NCI-H2081 treated with DMSO at 0.1 percent for 48 hours (cell line): ENCODE data around the gene CBARP.
A peak's percentile ranks its signal among the peaks of the same experiment; 100 is the strongest.

Experiments used
- DNase-seq: peaks from one replicate; lab custom pipeline; 2025; lab: John Stamatoyannopoulos, UW

Gene CBARP, protein sequence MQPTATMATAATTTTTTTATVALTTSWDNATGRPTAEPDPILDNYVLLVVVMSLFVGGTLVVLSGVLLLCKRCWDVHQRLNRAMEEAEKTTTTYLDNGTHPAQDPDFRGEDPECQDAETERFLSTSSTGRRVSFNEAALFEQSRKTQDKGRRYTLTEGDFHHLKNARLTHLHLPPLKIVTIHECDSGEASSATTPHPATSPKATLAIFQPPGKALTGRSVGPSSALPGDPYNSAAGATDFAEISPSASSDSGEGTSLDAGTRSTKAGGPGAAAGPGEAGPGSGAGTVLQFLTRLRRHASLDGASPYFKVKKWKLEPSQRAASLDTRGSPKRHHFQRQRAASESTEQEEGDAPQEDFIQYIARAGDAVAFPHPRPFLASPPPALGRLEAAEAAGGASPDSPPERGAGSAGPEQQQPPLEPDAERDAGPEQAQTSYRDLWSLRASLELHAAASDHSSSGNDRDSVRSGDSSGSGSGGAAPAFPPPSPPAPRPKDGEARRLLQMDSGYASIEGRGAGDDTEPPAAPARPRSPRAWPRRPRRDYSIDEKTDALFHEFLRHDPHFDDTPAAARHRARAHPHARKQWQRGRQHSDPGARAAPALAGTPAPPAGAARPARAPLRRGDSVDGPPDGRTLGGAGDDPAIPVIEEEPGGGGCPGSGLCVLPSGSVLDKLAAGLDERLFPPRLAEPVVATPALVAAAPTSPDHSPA

DNA sequence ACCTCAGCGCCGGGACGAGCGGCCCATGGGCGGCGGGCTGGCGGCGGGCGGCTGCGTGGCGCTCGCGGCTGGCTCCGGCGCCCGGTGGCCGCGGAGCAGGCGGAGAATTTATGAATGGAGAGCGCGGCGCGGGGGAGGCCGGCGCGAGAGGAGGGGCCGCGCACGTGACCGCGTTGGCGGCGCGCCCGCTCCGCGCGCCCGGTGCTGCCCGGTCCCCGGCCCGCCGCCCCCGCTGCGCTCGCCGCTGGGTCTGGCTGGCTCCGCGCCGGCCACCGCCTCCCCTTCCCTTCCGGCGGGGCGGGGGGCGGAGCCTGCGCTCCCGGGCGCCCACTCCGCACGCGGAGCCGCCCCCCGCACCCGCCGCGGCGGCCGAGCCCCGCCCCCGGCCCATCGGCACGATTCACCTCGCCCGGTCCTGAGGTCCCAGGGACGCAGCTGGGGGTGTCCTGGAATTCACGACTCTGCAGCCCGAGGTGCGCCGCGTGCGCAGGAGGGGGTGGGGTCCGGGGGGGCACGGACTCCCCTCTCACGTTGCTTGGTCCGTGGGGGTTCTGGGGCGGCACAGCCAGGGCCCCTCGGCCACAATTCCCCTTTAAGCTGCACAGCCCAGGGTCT, at the start of gene CBARP:
Gene CBARP, minus strand, starts transcription at position 252 of the 615 bp plus-strand sequence. CDS start 1,905 bp downstream, outside the sequence.
- no peak for DNase-seq

DNA sequence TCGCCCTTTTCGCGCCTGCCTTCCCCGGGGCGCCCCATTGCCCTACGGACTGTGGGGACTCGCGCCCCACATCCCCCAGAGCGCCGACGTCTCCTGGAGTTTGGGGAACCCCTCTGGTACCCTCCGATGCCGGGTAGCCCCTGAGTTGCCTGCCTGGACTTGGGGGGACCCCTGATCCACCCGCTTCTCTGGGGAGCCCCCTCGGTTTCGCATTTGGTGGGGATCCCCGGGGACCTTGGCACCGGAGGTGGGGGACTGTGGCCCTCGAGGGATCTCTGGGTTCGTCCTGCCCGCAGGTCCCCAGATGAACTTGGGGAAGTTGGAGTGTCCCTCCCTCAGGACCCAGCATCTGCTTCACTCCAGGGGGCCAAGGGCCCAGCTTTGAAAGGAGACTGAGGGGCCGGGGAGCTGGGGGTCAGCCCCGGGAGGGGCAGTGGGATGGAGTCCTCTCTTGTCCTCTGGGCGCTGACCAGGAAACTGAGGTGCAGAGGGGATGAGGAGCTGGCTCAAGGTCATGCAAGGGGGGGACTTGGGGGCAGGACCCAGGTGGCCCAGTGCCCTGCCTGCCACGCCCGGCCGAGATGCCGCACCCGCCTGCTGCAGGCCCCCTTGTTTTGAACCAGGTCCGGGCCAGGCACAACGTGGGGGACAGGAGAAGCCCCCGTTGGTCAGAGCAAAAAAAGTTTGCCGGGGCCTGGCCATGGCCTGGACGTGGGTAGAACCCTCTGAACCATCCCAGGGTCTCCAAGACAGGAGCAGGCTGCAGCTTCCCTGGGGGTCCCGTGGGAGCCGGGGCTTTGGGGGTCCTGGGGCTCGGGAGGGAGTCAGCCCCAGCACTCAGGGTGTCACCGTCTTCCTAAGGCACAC, 48.9 kb upstream of the CBARP start:
- DNase-seq = no peak

DNA sequence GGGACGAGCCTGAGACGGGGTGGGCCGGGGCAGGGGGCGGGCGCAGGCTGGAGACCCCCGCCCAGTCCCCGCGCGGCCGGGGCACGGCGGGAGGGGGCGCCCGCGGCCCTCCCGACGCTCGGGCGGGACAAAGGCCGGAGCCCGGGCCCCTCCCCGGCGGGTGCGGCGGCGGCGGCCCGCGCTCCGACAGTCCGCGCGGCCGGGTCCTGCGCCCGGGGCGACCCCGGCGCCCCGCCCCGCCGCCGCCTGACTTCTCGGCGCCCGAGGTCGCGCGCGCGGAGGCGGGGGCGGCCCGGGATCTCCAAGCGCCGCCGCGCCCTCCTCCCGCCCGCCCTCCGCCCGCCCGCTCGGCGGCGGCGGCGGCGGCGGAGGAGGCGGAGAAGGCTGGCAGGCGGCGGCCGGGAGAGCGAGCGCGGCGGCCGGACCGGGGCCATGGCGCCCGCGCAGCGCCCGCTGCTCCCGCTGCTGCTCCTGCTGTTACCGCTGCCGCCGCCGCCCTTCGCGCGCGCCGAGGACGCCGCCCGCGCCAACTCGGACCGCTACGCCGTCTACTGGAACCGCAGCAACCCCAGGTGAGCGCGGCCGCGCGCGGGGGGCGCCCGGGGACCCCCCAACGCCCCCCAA, 48.0 kb upstream of the CBARP start, which contains the start of gene EFNA2:
Gene EFNA2, plus strand, starts transcription at position 137 of the 624 bp plus-strand sequence. Its CDS starts 296 bp downstream, at position 433.
- no peak for DNase-seq

DNA sequence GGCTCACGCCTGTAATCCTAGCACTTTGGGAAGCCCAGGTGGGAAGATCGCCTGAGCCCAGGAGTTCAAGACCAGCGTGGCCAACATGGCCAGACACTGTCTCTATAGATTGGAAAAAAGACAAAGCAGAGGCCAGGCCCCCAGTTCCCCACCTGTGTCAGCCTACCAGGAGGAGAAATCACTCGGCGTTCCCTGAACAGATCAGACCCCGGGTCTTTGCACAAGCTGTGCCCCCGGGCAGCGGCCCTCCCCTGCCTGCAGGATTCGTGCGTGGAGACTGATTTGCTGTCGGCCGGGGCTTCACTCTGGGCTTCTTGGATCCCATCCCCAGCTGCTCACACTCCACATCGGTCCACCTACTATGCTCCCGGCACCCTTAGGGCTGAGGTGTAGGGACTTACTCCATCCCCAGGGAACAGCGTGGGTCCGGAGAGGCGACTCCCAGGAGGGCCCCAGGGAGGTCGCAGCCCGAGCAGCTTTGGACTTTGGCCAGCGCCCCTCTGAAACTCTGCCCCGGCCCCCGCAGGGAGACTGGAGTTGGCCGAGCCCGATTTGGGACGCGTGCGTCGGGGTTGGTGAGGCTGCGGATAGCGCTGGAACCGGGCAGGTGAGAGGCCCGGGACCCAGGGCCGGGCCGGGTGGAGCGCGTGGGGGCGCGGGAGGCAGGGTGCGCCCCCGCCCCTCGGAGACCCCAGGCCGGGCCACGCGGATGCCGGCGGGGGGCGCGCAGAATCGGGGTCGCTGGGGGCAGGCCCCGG, 47.4 kb upstream of the CBARP start:
- DNase-seq = no peak

DNA sequence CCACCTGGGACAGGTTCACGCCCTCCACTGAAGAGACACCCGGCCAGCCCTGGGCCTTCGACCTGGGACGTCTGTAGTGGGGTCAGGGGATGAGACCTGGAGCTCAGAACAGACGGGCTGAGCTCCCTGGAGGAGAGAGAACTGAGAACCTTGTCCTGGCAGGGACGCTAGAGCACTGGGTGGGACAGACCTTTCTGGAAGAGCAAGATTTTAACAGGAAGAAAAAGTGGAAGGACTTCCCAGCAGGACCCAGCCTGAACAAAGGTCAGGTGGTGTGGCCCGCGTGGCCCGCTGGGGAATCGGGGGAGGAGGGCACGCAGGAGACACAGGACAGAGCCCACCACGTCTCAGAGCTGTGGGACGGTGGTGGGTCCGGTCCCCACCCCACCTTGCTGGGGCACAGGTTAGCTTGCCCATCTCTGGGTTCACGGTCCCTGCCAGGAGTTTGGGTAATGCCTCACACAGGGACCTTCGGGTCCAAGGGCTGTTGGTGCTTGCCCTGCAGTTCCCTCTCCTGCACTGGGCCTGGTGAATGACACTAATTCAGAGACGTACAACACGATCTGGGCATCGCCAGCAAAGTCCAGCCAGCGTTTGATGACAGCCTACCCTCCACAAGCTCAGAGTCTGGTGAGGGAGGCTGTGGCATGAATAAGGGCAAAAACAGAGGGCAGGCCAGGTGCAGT, 46.6 kb upstream of the CBARP start:
- DNase-seq = no peak

DNA sequence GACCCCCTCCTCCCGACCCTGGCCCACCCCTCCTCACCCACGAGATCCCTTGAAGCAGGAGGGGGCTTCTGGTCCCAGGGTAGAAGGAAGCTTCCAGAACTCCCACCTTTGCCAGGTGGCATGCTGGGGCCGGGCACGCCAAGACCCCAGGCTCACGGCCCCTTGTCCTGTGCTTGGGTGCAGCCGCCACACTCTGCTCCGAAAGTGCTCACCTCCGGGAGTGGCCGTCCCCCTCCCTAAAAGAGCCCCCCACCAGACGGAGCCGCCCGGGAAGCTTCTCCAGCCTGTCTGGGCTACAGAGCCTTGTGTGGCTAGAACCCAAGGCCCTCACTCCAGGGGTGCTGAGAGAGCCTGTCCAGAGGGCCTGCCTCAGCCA, 46.1 kb upstream of the CBARP start:
- no peak for DNase-seq

DNA sequence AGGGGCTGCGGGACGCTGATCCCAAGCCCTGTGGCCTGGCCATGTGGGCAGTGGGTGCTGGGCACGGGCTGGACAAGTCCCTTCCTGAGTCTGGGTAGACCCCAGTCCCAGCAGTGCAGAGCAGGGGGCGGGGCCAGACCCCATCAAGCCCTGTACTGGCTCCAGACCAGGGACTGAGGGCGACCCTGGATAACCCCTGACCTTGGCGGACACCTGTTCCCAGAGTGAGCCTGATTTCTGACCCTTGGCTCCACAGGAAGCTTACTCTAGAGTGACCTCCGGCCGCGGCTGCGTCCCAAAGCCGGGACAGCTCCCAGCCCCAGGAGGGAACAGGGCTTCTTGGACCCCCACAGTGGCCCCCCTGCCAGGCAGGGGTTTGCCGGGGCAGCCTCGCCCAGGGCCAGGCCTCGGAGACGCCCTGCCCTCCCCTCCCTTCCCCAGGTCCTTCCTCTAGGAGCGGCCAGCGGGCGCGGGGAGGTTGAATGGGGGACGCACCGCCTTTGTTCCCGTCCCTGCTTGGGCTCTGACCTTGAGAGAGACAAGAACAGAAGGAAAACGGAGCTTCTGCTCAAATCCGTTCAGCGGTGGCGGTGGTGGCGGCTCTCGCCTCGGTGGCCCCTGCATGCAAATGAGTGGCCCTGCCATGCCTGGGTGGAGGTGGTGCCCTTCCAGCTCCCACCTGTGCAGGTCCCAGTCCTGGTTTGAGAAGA, 45.6 kb upstream of the CBARP start:
- no peak for DNase-seq

DNA sequence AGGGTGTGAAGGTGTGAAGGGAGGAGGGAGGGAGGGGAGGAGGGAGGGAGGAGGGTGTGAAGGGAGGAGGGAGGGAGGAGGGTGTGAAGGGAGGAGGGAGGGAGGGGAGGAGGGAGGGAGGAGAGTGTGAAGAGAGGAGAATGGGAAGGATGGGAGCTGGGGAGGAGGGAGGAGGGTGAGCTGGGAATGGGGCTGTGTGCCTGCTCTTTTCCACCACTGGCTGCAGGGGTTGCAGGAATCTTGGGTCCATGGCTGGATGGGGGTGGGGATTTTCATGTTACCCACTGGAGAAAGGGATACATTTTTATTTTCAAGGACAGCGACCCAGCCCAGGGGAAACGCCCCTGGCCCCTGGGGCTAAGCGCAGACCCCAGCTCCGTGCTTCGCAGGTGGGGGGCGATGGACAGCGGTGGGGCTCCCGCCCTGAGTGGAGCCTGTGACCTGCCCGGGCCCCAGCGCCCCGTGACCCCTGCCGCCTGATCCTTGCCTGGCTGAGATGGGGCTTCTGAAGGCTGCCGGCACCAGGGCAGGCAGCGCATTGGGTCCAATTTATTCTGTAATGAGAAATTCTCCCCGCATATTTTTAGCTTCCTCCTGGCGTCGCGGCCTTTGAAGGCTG, 44.9 kb upstream of the CBARP start:
- no peak for DNase-seq

DNA sequence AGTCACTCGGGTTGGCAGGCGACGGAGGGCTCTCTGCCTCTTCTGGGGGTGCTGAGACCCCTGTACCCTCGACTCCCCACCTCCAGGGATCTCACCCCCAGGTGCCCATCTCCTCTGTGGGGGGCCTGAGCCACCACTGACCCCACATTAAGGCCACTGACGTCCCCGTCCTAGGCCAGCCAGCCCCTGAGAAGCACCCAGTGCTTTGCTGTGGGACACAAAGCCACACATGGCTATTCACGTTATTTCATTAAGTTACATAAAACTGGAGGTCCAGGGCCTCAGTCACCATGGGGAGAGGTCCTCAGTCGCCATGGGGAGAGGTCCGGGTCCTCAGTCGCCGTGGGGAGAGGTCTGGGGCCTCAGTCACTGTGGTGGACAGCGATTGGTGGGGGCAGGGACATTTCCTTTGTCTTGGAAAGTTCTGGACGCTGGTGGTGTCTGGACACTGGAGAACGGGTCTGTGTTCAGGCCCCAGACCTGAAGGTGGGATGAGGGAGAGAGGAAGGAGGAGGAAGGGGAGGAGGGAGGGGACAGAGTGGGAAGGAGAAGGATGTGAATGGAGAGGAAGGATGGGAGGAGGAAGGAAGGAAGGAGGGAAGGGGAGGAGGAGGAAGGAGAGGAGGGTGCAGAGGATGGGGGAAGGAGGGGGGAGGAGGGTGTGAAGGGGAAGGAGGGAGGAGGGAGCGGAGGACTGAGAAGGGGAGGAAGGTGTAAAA, 43.9 kb upstream of the CBARP start:
- DNase-seq = no peak

DNA sequence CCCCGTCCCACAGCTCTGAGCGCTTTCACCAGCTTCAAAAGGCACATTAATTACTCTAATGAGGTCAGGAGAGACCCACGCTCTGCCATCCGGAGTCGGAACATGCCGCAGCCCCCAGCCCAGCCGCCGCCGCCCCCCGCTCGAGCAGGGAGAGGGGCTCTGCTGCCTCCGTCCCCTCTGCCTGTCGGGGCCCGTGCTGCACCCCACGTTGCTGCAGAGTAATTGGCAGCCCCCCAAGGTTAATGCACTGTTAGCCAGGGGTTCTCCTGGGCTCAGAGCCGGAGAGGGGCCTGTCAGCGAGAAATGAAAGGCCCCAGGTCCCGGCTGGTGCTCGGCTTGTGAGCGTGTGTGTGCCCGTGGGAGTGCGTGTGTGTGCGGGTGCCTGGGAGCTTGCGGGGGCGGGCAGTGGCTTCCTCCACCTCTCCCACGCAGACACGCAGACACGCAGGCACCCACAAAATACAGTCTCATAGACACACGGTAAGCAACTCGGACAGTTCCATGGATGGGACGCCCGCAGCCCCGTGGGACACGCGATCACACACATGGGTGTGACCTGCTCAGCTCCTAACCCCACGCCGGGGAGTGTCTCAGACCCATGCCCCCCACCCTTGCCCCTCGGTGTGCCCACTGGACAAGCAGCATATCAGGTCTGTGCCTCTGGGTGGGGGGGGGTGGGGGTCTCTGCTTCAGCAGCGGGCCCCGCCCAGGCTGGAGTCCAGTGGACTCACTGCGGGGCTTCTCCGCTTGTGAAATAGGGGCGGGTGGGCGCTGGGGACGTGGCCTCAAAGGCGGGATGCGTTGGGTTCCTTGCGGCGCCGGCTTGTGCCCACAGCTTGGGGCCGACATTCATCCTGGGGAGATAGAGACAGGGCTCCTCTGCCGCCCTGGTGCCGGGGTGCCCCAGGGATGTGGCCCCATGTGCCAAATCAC, 43.1 kb upstream of the CBARP start:
- no peak for DNase-seq

DNA sequence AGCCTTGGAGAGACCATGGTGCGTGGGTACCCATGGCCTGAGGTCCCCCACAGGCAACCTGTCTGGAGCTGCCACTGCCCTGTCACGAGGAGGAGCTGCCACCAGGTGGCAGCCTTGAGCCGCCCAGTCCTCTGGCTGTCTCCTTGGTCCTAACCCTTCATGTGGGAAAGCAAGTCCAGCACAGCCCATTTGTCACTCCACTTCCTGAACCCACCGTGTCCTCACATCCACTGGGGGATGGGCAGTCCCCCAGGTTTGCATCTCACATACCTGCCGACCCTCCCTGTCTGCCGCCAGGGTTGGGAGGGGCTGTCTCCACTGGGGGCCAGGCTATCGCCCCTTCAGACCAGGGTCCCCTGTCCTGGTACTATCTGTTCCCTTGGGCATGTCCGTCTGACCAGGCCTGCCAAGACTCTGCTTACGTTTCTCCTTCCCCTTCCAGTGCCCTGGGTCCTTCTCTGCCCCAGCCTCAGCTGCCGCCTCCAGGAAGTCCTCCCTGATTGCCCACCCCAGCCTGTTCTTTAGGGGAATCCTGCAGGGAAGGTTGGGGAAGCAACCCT, 42.1 kb upstream of the CBARP start:
- peak; percentile 17 for DNase-seq

DNA sequence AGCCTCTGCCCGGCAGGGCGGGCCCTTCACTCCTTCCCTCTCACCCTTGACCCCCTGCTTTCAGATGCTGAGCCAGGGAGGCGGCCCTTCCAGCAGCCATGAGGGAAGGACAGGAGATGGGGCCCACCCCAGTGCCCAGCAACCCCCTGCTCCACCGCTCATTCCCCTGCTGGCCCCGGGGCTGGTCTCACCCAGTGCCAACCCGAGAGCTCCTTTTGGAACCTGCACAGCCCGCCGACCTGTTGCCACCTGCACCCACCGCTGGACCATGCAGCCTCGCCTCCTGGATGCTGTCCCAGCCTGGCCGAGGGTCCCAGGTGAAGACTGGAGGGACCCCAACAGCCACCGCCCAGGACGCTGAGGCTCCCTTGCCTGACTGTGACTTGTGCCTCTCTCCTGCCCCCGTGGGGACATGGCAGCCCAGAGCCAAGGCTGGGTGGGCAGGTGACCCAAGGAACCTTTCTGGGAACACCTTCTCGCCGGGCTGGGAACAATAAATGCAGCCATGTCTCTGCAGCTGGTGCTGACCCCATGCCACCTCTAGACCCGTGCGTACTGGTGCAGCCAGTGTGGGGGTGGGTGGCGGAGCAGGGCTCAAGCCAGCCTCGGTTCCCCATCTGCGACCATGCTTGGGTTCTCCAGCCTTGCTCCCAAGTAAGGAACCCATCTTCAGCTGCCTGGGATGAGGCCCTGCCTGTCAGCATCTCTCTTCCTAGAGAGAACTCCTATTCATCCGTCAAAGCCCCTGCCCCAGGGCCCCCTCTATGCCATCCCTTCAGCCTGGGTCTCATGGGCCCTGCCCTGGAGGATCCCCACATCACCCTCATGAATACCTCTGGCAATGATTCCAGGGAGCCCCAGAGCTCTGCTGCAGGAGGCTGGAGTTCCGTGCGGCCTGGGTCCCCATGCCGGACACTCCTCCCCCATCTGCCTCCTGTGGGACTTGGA, 41.2 kb upstream of the CBARP start:
- DNase-seq = no peak

DNA sequence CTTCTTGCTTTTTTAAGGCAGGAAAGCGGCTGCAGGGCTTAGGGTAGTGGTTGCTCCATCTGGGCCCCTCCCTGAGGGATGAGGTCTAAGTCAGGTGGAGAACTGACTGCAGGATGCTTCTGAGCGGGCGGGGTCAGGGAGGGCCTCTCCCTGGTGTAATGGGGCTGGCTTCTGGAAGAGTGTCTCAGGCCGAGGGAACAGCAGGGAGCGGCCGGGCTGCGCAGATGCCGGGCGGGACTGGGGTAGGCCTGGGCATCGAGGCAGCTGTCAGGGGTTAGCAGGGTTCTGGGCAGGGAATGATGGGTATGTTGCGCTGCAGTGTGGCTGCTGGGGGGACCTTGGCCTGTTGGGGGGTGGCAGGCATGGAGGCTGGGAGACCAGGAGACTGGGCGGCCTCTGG, 40.3 kb upstream of the CBARP start:
- DNase-seq = no peak

DNA sequence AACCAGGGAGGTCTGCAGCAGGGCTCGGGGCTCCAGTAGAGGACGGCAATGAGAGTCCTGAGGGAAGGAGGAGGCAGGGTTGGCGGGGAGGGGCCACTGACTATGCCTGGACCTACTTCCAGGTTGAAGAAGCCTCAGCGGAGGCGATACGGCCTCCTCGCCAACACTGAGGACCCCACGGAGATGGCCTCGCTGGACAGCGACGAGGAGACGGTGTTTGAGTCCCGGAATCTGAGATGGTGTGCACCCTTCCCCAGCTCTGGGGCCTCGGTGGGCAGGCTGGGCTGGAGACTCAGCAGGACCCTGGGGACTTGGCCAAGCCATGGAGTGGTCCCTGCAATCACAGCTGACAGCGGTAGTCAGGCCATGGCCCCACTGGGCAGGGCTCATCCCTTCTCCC, 39.3 kb upstream of the CBARP start:
- no peak for DNase-seq

DNA sequence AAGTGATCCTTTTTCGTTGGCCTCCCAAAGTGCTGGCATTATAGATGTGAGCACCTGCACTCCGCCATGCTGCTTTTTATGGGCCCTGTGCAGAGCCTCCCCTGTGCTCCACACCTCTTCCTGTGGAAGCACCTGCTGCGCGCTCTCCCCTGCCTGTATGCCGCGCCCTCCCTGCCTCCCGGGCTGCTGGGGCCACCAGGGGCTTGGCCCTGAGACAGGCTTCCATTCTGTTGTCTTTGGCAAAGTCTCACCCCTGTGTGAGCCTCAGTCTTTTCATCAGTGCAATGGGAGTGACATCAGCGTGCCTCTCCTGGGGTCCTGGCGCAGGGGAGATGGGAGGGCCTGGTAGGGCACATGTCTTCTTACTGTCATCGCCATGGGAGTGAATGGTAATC, 38.8 kb upstream of the CBARP start:
- no peak for DNase-seq
